ENCODE measurements around the gene TEAD4.

DNA sequence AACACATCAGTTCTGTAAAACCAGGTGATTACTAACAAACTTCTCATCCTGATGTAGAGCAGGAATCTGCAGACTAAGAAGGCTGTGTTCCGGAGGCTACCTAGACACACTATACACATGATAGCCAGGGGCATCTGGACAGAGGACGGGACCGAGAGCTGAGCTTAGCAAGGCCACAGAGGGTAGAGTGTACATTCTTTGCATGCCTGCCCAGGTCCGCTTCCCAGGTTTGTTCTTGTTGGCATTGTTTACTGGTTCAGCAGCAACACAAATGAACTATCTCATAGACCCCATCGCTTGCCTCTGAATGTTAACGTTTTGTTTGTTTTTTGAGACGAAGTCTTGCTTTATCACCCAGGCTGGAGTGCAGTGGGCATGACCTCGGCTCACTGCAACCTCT, 17.7 kb upstream of the TEAD4 start:
- no peak for TF ChIP-seq POLR2A (IDR thresholded peaks at IDR 0.05)
- TF ChIP-seq, protein P1, sequence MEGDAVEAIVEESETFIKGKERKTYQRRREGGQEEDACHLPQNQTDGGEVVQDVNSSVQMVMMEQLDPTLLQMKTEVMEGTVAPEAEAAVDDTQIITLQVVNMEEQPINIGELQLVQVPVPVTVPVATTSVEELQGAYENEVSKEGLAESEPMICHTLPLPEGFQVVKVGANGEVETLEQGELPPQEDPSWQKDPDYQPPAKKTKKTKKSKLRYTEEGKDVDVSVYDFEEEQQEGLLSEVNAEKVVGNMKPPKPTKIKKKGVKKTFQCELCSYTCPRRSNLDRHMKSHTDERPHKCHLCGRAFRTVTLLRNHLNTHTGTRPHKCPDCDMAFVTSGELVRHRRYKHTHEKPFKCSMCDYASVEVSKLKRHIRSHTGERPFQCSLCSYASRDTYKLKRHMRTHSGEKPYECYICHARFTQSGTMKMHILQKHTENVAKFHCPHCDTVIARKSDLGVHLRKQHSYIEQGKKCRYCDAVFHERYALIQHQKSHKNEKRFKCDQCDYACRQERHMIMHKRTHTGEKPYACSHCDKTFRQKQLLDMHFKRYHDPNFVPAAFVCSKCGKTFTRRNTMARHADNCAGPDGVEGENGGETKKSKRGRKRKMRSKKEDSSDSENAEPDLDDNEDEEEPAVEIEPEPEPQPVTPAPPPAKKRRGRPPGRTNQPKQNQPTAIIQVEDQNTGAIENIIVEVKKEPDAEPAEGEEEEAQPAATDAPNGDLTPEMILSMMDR (IDR thresholded peaks at IDR 0.05) = no peak
